Tongue (tissue), 2 donors: ENCODE results near the gene WDR45B. TPM values are rescaled to one million over a fixed set of nuclear protein-coding genes. Genes with fewer than 3 reads are reported as not detected.
A peak's percentile ranks its signal among the peaks of the same experiment; 100 is the strongest.

ENCODE experiments used
- DNase-seq: peaks from one replicate; pipeline ENCODE4 v3.0.0-alpha.2; 2015
- total RNA-seq: library from RNA; depleted of rRNA; stranded (reverse); fragments of >200 nt; gene quantifications from one replicate; pipeline ENCODE4 v1.2.3, GENCODE V29; 2014

Gene WDR45B
- total RNA-seq, 1 donor from 2014 or later, result 60.1 TPM

- DNase-seq, result no peak
These were observed 48.3 kb downstream of the WDR45B start for GRCh38 chr17:82599674-82600661.

DNA sequence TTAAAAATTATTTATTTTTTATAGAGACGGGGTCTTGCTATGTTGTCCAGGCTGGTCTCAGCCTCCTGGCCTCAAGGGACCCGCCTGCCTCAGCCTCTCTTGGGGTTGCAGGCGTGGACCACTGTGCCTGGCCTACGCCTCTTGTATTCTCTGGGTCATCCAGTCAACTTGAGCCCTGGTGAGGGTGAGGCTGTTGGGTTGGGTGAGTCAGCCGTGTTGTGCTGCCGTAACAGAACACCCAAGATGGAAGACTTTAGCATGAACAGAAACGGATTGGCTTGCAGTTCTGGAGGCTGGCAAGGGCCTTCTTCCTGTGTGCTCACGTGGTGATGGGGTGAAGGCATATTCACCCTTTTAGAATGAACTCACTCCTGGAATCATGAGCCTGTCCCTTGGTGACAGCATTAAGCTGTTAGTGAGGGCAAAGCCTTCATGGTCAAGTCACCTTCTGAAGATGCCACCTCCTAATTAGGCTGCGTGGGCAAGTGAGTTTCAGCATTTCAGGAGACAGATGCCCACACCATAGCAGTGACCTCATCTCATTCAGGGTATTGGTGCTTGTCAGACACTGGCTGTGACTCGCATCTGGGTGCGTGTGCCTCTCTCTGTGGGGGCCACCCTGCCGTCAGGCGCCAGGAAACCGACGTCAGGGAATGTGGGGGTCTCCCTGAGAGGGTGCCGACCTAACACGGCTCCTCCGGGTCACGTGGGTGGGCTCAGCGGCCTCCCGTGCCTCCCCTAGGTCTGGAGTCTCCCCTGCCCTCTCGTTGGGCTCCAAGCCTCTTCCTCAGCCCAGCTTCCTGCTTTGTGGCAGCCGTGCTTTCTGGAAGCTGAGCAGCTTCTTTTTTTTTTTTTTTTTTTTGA, 49.8 kb downstream of the WDR45B start:
- DNase-seq, result no peak

- no peak for DNase-seq
These were observed 51.2 kb downstream of the WDR45B start for GRCh38 chr17:82596837-82597672.

- DNase-seq, result no peak
These were observed 51.9 kb downstream of the WDR45B start for GRCh38 chr17:82596296-82596695.

DNA sequence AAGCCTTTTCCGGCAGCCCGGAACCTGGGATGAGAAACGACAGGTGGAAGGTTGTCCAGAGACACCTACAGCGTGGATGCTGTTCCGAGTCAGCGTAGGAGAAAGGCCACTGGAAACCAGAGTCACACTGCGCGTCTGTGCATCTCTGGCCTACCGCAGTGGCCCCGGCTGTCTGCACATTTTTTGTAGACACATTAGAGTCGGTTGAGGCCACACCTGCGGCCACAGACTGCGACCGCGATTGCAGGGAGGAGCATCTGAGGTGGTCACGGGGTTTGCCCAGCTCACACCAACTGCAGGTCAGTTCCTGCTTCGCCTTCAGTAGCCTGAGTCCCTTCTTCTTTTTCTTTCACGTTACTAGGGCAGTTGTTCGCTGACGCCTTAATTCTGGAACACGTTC, 52.4 kb downstream of the WDR45B start:
- no peak for DNase-seq

DNA sequence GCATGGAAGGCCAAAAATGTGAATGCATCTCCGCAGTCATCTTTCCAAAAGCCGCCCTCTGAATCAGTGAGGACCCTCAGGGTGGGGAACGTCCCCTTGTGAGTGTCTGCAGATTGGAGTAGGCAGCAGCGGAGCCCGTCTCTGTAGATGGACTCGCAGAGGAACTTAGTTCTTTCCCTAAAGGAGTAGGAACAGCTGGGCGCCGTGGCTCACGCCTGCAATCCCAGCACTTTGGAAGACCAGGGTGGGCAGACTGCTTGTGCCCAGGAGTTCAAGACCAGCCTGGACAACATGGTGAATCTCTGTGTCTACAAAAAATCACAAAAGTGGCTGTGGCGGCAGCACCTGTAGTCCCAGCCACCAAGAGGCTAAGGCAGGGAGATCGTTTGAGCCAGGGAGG, 53.7 kb downstream of the WDR45B start:
- no peak for DNase-seq

DNA sequence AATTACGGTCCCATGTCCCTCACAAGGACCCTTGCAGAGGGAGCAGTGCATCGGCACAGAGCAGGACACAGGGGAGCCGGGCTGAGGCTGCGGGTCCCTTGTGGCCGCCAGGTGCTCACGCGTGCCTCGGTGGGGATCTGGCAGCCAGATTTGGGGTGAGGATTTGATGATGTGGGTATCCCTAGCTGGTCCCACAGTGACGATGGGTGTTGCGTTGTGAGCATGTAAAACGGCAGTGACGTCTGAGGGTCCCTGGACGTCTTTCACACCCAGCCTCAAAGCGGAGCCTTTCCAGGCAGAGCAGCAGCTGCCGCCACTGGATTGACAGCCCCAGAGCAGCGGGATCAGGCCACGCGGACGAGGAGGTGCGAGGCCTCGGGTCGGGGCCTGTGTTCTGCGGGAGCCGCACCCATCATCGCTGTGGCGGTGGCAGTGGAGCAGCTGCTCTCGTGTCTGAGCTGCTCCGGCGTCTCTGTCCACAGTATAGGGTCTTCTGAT, 54.6 kb downstream of the WDR45B start:
- peak; percentile 48 for DNase-seq

DNA sequence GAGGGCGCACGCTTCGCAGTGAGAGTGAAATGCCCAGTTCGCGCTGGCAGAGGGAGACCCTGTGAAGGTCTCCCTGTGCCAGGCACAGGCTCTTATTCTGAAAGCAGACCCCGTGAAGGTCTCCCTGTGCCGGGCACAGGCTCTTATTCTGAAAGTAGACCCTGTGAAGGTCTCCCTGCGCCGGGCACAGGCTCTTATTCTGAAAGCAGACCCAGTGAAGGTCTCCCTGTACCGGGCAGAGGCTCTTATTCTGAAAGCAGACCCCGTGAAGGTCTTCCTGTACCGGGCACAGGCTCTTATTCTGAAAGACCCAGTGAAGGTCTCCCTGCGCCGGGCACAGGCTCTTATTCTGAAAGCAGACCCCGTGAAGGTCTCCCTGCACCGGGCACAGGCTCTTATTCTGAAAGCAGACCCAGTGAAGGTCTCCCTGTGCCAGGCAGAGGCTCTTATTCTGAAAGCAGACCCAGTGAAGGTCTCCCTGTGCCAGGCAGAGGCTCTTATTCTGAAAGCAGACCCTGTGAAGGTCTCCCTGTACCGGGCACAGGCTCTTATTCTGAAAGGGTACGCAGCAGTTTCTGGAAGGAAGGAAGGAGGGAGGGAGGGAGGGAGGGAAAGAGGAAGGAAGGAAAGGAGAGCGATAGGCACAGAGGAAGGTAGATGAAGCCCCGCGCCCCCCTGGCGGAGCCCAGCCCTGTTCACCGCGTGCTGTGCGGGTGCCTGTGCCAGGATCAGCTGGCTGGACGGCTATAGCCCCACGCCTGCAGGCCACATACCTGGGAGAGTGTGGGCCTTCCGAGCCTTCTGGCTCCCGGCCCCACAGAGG, 55.3 kb downstream of the WDR45B start:
- peak; percentile 89 for DNase-seq

DNA sequence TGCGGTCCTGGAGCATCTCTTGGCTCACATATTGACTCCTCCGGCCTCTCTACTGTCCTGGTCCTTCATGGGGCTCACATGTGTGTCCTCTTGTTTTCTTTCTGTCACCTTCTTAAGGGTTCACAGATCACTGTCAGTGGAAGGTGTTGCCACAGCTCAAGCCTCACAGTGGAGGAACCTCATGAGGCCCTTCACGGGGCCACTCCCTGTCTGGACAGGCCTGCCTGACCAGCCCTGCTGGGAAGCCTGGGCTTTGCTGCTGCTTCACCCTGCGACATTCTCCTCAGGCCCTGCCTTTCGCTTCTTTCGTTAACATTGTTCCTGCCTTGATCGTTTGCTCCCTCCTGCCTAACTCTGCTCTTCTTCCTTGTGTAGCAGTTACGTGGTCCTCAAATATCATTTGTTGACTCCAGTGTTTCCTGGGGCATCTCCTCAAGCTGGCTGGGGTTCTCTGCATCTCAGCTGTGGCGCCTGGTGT, 55.9 kb downstream of the WDR45B start:
- DNase-seq, result no peak

- no peak for DNase-seq
These were observed 57.2 kb downstream of the WDR45B start for GRCh38 chr17:82590881-82591539.

DNA sequence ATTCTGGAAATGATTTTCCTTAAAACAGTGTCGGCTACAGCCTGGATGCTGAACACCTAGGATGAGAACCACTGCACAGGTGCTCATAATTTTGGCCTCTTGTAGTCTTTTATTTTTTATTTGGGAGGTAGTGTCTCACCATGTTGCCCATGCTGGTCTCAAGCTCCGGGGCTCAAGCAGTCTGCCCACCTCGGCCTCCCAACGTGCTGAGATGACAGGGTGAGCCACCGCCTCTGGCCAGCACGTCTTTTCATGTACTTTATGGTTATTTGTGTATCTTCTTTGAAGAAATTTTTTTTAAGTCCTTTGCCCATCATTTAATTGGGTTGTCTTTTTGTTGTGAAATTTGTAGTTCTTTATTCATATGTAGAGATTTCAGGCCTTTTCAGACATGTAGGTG, 58.0 kb downstream of the WDR45B start:
- no peak for DNase-seq

DNA sequence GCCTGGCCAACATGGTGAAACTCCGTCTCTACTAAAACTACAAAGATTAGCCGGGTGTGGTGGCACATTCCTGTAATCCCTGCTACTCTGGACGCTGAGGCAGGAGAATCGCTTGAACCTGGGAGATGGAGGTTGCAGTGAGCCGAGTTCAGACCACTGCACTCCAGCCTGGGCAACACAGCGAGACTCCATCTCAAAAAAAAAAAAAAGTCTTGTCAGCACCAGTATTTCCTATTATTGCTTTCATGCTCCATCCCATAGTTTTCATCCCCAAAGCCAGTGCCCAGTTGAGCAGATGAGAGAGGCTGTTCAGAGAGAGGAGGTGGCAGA, 58.4 kb downstream of the WDR45B start:
- DNase-seq, result no peak

GRCh38 chr17:82588266-82589175, 59.7 kb downstream of the WDR45B start:
- no peak for DNase-seq

DNA sequence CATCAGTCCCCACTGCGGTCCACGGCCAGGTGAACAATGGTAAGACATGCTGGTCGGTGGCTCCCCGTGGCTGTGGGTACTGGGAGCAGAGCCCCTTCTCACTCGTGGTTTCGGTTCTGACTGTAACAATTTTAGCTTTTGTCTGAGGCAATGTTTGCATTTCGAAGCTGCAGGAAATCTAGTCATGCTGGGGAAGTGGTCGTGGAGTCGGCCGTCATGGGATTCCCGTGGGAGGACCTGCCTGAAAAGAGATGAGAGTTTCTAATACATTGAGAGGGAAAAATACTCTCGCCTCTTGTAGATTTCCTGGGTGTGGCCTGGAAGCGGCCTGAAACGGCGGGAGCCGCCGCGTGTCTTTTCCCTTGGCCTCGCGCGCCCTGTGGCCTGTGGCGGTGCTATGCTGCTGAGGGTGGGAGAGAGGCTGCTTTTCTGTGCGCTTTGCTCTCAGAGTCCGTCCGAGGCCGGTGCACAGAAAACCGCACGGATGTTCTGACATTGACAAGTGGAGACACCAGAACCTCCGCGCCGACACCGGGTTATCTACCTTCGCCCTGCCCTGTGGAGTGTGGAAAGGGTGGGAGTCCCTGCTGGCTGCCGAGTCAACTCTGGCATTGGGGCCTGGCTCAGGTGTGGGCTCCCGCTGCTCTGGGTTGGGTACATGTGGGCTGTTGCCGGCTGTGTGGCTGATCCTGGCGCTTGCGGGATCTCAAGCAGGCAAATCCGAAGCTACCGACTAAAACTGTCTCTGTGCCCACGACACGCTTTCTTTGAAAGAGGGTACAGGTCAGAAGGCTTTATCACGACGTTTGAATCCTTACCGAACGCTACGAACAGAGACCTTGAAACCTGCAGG, 60.8 kb downstream of the WDR45B start:
- DNase-seq, result no peak

GRCh38 chr17:82586576-82587233, 61.5 kb downstream of the WDR45B start:
- DNase-seq, result no peak

- peak; percentile 51 for DNase-seq
These were observed 62.2 kb downstream of the WDR45B start for GRCh38 chr17:82585935-82586575.

- no peak for DNase-seq
These were observed 64.5 kb downstream of the WDR45B start for GRCh38 chr17:82583720-82584234.
